Hepatocyte (in vitro differentiated cells): Measurements from ENCODE around the gene TCF12. TPM values are rescaled to one million over a fixed set of nuclear protein-coding genes. Genes with fewer than 3 reads are reported as not detected.
"Not testable (repeated sequence)": the region's sequence is repeated elsewhere in the genome, so short reads cannot be mapped to it uniquely, and the experiment has no call there.

Experiments
- DNase-seq: peaks from one replicate; pipeline ENCODE4 v3.0.0-alpha.2; 2016; ENCODE audit warnings: low spot score
- H2AFZ ChIP-seq: fragments of 200-600 bp; sonication (generic); 2 replicates; pipeline ENCODE4 v1.6.0; 2016; ENCODE audit warnings: antibody characterized with exemption, mild to moderate bottlenecking
- H3K27ac ChIP-seq: fragments of 200-600 bp; sonication (generic); 2 replicates; pipeline ENCODE4 v1.5.1; 2016; ENCODE audit warnings: mild to moderate bottlenecking
- H3K27me3 ChIP-seq: fragments of 200-600 bp; sonication (generic); 2 replicates; pipeline ENCODE4 v1.6.1; 2016
- H3K36me3 ChIP-seq: fragments of 200-600 bp; sonication (generic); replicated peaks from 2 replicates; pipeline ENCODE4 v1.5.1; 2016; ENCODE audit warnings: low read depth; ENCODE audit not compliant: insufficient read depth
- H3K4me1 ChIP-seq: fragments of 200-600 bp; sonication (generic); 2 replicates; pipeline ENCODE4 v1.5.1; 2016; ENCODE audit warnings: mild to moderate bottlenecking, moderate library complexity; ENCODE audit not compliant: insufficient read depth
- H3K4me2 ChIP-seq: fragments of 200-600 bp; sonication (generic); 2 replicates; pipeline ENCODE4 v1.6.0; 2016
- H3K4me3 ChIP-seq: fragments of 200-600 bp; sonication (generic); 2 replicates; pipeline ENCODE4 v1.5.1; 2016; ENCODE audit warnings: mild to moderate bottlenecking
- H3K79me2 ChIP-seq: fragments of 200-600 bp; sonication (generic); 2 replicates; pipeline ENCODE4 v1.6.0; 2017; ENCODE audit warnings: mild to moderate bottlenecking
- H3K9me2 ChIP-seq: fragments of 200-600 bp; sonication (generic); replicated peaks from 2 replicates; pipeline ENCODE4 v1.6.0; 2017; ENCODE audit warnings: mild to moderate bottlenecking; ENCODE audit not compliant: insufficient read depth
- H3K9me3 ChIP-seq: fragments of 200-600 bp; sonication (generic); 2 replicates; pipeline ENCODE4 v1.5.1; 2016; ENCODE audit warnings: low read depth, mild to moderate bottlenecking
- H4K20me1 ChIP-seq: fragments of 200-600 bp; sonication (generic); 2 replicates; pipeline ENCODE4 v1.6.0; 2016; ENCODE audit warnings: mild to moderate bottlenecking; ENCODE audit not compliant: insufficient read depth, poor library complexity, severe bottlenecking
- EZH2 ChIP-seq: fragments of 200-600 bp; sonication (generic); IDR thresholded peaks from 2 replicates; pipeline ENCODE4 v1.6.1; 2016; ENCODE audit warnings: antibody characterized with exemption, mild to moderate bottlenecking, borderline replicate concordance
- EZH2phosphoT487 ChIP-seq: fragments of 200-600 bp; sonication (generic); IDR thresholded peaks from one replicate; pipeline ENCODE4 v1.6.1; 2018; ENCODE audit warnings: antibody characterized with exemption, mild to moderate bottlenecking, low read depth, moderate library complexity; ENCODE audit not compliant: unreplicated experiment, severe bottlenecking
- WGBS: methylation state at CpG from one replicate; pipeline ENCODE4 v1.1.6; 2016; ENCODE audit warnings: low lambda C conversion rate; ENCODE audit errors: missing lambda C conversion rate; 5-methylcytosine and 5-hydroxymethylcytosine counted together
- polyA plus RNA-seq: library from polyadenylated mRNA; unstranded; fragments of >200 nt; fragmentation: Nextera tagmentation; extraction: Ambion mirVana; gene quantifications from 2 replicates; pipeline ENCODE4 v1.2.1, GENCODE V29; 2016
- total RNA-seq: library from RNA; depleted of rRNA; stranded (reverse); fragments of >200 nt; gene quantifications from 2 replicates; pipeline ENCODE4 v1.2.3, GENCODE V29; 2014
- TF ChIP-seq, protein P1 (sequence below): fragments of 200-600 bp; sonication (generic); IDR thresholded peaks from 2 replicates; pipeline ENCODE4 v1.5.1; 2016; ENCODE audit warnings: antibody characterized with exemption, mild to moderate bottlenecking; ENCODE audit not compliant: poor library complexity

Gene TCF12
- total and polyA plus RNA-seq, 2 experiments from 2014 or later = 42.0 to 93.2 TPM

- Histone ChIP-seq H3K36me3 (no peaks in the 10 kb centered on the region), H3K4me1 (peaks cover 6% of the 10 kb centered on the region), H3K4me2 (no peak overlapping the region), H3K27me3 (no peaks in the 10 kb centered on the region), H3K4me3 (no peak overlapping the region), H3K79me2 (peaks cover 15% of the 10 kb centered on the region), H3K27ac (no peak overlapping the region), H2AFZ (no peak overlapping the region), H3K9me2 (no peaks in the 10 kb centered on the region), H3K9me3 (peaks cover 7% of the 10 kb centered on the region), H4K20me1 (peaks cover 5% of the 10 kb centered on the region)
- TF ChIP-seq EZH2 (no peak), EZH2phosphoT487 (no peak)
- DNase-seq = no peak
- 87% methylated on average over 4 of the region's 4 CpGs for WGBS
Observed at GRCh38 chr15:57150066-57150865, 231.8 kb downstream of the TCF12 start.

- not testable (repeated sequence) for DNase-seq, H3K9me3 ChIP-seq, H3K27me3 ChIP-seq, H3K4me1 ChIP-seq, H4K20me1 ChIP-seq, H3K36me3 ChIP-seq, H3K27ac ChIP-seq, H3K4me3 ChIP-seq, H2AFZ ChIP-seq, H3K4me2 ChIP-seq, H3K9me2 ChIP-seq
- 93% methylated on average over 1 of the region's 1 CpG for WGBS
- peaks cover 12% of the 10 kb centered on the region for H3K79me2 ChIP-seq
Observed at GRCh38 chr15:57150866-57151203, 232.4 kb downstream of the TCF12 start.

DNA sequence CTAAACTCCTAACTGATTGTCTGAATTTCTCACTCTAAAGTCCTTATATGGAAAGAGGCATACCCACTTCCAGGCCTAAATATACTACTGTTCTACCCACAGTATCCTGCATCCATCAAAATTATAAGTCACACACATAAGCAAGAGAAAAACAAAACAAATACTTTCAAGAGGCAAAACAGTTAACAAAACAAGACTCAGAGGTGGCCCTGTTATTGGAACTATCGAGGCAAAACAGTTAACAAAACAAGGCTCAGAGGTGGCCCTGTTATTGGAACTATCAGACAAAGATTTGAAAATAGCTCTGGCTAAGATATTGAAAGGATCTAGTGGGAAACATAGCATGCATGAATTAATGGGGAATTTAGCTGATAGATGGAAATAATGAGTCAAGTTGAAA is 233.7 kb downstream of the TCF12 start:
- Histone ChIP-seq H3K9me2 (no peaks in the 10 kb centered on the region), H3K9me3 (peaks cover 7% of the 10 kb centered on the region), H3K4me2 (no peak overlapping the region), H3K4me3 (no peak overlapping the region), H3K27ac (no peak overlapping the region), H2AFZ (no peak overlapping the region), H3K27me3 (no peaks in the 10 kb centered on the region), H3K4me1 (peaks cover 6% of the 10 kb centered on the region), H3K36me3 (no peaks in the 10 kb centered on the region), H3K79me2 (peaks cover 15% of the 10 kb centered on the region), H4K20me1 (no peaks in the 10 kb centered on the region)
- no peak for DNase-seq
- 97% methylated on average over 1 of the region's 1 CpG for WGBS
- no peak for TF ChIP-seq EZH2
- TF ChIP-seq EZH2phosphoT487 = no peak
- TF ChIP-seq, protein P1, sequence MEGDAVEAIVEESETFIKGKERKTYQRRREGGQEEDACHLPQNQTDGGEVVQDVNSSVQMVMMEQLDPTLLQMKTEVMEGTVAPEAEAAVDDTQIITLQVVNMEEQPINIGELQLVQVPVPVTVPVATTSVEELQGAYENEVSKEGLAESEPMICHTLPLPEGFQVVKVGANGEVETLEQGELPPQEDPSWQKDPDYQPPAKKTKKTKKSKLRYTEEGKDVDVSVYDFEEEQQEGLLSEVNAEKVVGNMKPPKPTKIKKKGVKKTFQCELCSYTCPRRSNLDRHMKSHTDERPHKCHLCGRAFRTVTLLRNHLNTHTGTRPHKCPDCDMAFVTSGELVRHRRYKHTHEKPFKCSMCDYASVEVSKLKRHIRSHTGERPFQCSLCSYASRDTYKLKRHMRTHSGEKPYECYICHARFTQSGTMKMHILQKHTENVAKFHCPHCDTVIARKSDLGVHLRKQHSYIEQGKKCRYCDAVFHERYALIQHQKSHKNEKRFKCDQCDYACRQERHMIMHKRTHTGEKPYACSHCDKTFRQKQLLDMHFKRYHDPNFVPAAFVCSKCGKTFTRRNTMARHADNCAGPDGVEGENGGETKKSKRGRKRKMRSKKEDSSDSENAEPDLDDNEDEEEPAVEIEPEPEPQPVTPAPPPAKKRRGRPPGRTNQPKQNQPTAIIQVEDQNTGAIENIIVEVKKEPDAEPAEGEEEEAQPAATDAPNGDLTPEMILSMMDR = no peak

GRCh38 chr15:57152666-57153539 is 234.5 kb downstream of the TCF12 start:
- Histone ChIP-seq H3K36me3 (no peaks in the 10 kb centered on the region), H3K27me3 (no peaks in the 10 kb centered on the region), H3K27ac (peak overlapping the region; percentile 8), H3K4me1 (peaks cover 6% of the 10 kb centered on the region), H4K20me1 (no peaks in the 10 kb centered on the region), H3K79me2 (peaks cover 15% of the 10 kb centered on the region), H3K9me3 (peaks cover 7% of the 10 kb centered on the region), H3K4me3 (no peak overlapping the region), H3K4me2 (no peak overlapping the region), H2AFZ (no peak overlapping the region), H3K9me2 (no peaks in the 10 kb centered on the region)
- no peak for TF ChIP-seq EZH2
- TF ChIP-seq, protein P1 = no peak
- no peak for TF ChIP-seq EZH2phosphoT487
- WGBS = 90% methylated on average over 3 of the region's 3 CpGs
- DNase-seq = peak; percentile 4
